CD8-positive, alpha-beta memory T cell (primary cell): ENCODE results near the gene FBXW10. TPM values are rescaled to one million over a fixed set of nuclear protein-coding genes. Genes with fewer than 3 reads are reported as not detected.
"Not testable (repeated sequence)": the region's sequence is repeated elsewhere in the genome, so short reads cannot be mapped to it uniquely, and the experiment has no call there.

Source experiments
- CTCF ChIA-PET: fragments of 350-600 bp; sonication (Branson Sonifier 250); formaldehyde crosslinking; loops from one replicate; lab custom pipeline; 2021; ENCODE audit warnings: antibody characterized with exemption; lab: Charles Lee
- POLR2A ChIA-PET: fragments of 350-600 bp; sonication (Branson Sonifier 250); formaldehyde crosslinking; loops from one replicate; lab custom pipeline; 2021; ENCODE audit warnings: antibody characterized with exemption; lab: Charles Lee
- DNase-seq, 5 donors: peaks; one replicate each; pipeline versions ENCODE4 v3.0.0 to v3.0.0-alpha.2; 2020 to 2022; ENCODE audit warnings: mixed read lengths in 1 of 5
- H3K27ac ChIP-seq: one replicate; pipeline ENCODE4 v1.7.0; 2013; ENCODE audit warnings: low read depth, mild to moderate bottlenecking, low read length, moderate library complexity
- H3K27me3 ChIP-seq: 2 replicates; pipeline ENCODE4 v1.7.0; 2013; ENCODE audit warnings: low read length, mild to moderate bottlenecking; ENCODE audit not compliant: insufficient read depth, poor library complexity, severe bottlenecking
- H3K36me3 ChIP-seq: 2 replicates; pipeline ENCODE4 v1.7.0; 2013; ENCODE audit warnings: mild to moderate bottlenecking, low read length, moderate library complexity; ENCODE audit not compliant: insufficient read depth
- H3K4me1 ChIP-seq: 2 replicates; pipeline ENCODE4 v1.7.0; 2013; ENCODE audit warnings: mild to moderate bottlenecking, low read length, moderate library complexity; ENCODE audit not compliant: insufficient read depth
- H3K4me3 ChIP-seq: 2 replicates; pipeline ENCODE4 v1.7.0; 2013; ENCODE audit warnings: mild to moderate bottlenecking, low read length
- H3K9me3 ChIP-seq: 2 replicates; pipeline ENCODE4 v1.7.0; 2013; ENCODE audit warnings: mild to moderate bottlenecking, low read length
- H3K27ac Mint-ChIP-seq, 8 donors: one replicate each; pipeline ENCODE4 v1.8.0; 2020 to 2021; ENCODE audit warnings: mixed read lengths in 8 of 8, mild to moderate bottlenecking in 6 of 8, inconsistent platforms in 3 of 8, moderate library complexity in 3 of 8
- H3K27me3 Mint-ChIP-seq, 2 donors: one replicate each; pipeline ENCODE4 v1.8.0; 2020 to 2021; ENCODE audit warnings: mixed read lengths in 2 of 2, mild to moderate bottlenecking in 1 of 2, moderate library complexity in 1 of 2
- H3K36me3 Mint-ChIP-seq, 3 donors: one replicate each; pipeline ENCODE4 v1.8.0; 2020 to 2021; ENCODE audit warnings: mixed read lengths in 3 of 3, inconsistent platforms in 1 of 3, mild to moderate bottlenecking in 1 of 3
- H3K4me1 Mint-ChIP-seq, 3 donors: one replicate each; pipeline ENCODE4 v1.8.0; 2020 to 2021; ENCODE audit warnings: mixed read lengths in 3 of 3, inconsistent platforms in 1 of 3, mild to moderate bottlenecking in 1 of 3
- H3K4me3 Mint-ChIP-seq, 7 donors: one replicate each; pipeline ENCODE4 v1.8.0; 2020 to 2021; ENCODE audit warnings: mixed read lengths in 7 of 7, mild to moderate bottlenecking in 6 of 7, moderate library complexity in 4 of 7, inconsistent platforms in 2 of 7
- H3K9me3 Mint-ChIP-seq, 5 donors: one replicate each; pipeline ENCODE4 v1.8.0; 2020 to 2022; ENCODE audit warnings: mixed read lengths in 5 of 5, mild to moderate bottlenecking in 3 of 5, moderate library complexity in 2 of 5, inconsistent platforms in 1 of 5
- polyA plus RNA-seq: library from polyadenylated mRNA; unstranded; fragments of 300-500 nt; fragmentation: Illumina TruSeq; gene quantifications from one replicate; pipeline ENCODE4 v1.2.3, GENCODE V29; 2021
- total RNA-seq, 2 experiments: library from RNA; stranded (reverse); gene quantifications; one replicate each; pipeline ENCODE4 v1.2.3, GENCODE V29; 2021

The FBXW10 gene
- total and polyA plus RNA-seq, 3 experiments from 2014 or later, result 0.09 to 0.11 TPM; not detected in 1

GRCh38 chr17:18719428-18720110, 24.3 kb upstream of the FBXW10 start:
- H3K36me3 Mint-ChIP-seq, H3K4me1 ChIP-seq, CTCF ChIA-PET, POLR2A ChIA-PET, DNase-seq, H3K27ac ChIP-seq, H3K36me3 ChIP-seq, H3K27me3 ChIP-seq, H3K4me3 ChIP-seq, H3K27me3 Mint-ChIP-seq, H3K4me3 Mint-ChIP-seq, H3K9me3 Mint-ChIP-seq, H3K4me1 Mint-ChIP-seq, H3K9me3 ChIP-seq: not testable (repeated sequence)
- peak overlapping the region in 1 of 8 donors; percentile 84 for H3K27ac Mint-ChIP-seq

DNA sequence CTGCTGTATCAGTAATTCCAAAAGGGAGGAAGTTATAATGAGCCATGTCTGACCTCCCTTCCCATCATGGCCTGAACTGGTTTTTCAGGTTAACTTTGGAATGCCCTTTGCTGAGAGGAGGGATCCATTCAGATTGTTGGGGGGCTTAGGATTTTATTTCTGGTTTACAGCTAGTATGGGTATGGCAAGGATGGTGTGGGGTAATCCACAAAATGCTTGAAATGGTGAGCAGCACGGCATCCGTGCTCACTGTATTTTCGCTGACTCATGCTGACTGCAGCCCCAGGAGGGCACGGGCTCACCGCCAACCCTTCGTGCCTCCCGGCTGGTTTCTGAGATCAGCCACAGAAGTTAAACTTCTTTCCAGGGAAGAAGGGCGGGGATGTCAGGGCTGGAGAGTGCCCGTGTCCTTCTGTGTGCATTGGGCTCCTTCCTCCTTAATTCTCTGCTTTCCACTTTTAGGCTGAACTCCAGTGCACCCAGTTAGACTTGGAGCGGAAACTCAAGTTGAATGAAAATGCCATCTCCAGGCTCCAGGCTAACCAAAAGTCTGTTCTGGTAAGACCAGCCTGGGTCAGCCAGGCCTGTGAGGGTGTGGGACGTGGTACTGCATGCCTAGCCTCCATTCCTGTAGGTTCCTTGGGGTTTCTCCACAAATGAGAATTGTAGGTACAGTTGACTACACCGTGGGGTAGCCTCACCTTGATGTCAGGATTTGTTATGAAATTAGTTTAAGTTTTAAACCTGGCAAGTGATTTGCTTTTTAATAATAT, 21.9 kb upstream of the FBXW10 start:
- DNase-seq, H3K36me3 Mint-ChIP-seq, H3K27ac Mint-ChIP-seq, H3K27ac ChIP-seq, H3K4me3 Mint-ChIP-seq, H3K27me3 ChIP-seq, POLR2A ChIA-PET, H3K4me3 ChIP-seq, H3K36me3 ChIP-seq, CTCF ChIA-PET, H3K4me1 Mint-ChIP-seq, H3K4me1 ChIP-seq, H3K9me3 Mint-ChIP-seq, H3K27me3 Mint-ChIP-seq, H3K9me3 ChIP-seq: not testable (repeated sequence)

GRCh38 chr17:18722612-18723011, 21.2 kb upstream of the FBXW10 start:
- H3K9me3 Mint-ChIP-seq, H3K4me1 Mint-ChIP-seq, CTCF ChIA-PET, H3K4me3 ChIP-seq, H3K36me3 ChIP-seq, H3K27me3 ChIP-seq, H3K27ac ChIP-seq, H3K36me3 Mint-ChIP-seq, H3K4me3 Mint-ChIP-seq, H3K4me1 ChIP-seq, DNase-seq, H3K27me3 Mint-ChIP-seq, POLR2A ChIA-PET, H3K9me3 ChIP-seq, H3K27ac Mint-ChIP-seq: not testable (repeated sequence)

DNA sequence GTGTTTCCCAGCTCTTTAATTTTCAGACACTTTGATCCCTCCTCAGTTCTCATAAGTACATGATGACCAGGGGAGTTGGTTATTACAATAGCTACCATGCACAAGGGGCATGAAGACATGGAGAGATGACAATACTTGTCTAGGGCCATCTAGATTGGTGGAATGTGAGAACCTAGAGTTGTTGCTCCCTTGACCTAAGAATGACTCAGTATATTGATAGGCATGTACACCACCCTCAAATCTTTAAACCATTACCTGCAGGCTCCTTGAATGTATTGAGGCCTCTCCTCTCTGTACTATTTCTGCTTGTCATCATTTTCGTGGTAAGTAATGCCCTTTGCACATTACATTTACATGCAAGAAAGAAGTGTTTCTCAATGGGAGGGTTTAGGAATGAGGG, 20.3 kb upstream of the FBXW10 start:
- H3K4me3 Mint-ChIP-seq, H3K27me3 Mint-ChIP-seq, H3K27me3 ChIP-seq, CTCF ChIA-PET, H3K27ac ChIP-seq, H3K36me3 ChIP-seq, H3K9me3 Mint-ChIP-seq, POLR2A ChIA-PET, H3K9me3 ChIP-seq, H3K27ac Mint-ChIP-seq, H3K4me1 ChIP-seq, DNase-seq, H3K4me3 ChIP-seq, H3K4me1 Mint-ChIP-seq, H3K36me3 Mint-ChIP-seq: not testable (repeated sequence)

DNA sequence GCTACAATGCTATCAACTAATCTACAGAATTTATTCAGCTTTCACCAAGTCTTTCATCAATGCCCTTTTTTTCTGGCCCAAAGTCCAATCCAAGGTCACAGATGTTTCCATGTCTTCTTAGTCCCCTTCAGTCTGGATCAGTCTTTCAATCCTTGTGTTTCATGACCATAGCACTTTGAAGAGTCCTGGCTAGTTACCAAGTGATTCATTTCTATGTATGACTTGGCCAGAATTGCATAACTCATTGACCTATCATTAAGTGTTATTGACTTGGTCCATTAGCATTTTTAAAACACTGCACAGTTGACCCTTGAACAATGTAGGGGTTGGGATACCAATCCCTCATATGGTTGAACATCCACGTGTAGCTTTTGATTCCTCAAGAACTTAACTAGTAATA, 11.4 kb upstream of the FBXW10 start:
- POLR2A ChIA-PET, result not testable (repeated sequence)

DNA sequence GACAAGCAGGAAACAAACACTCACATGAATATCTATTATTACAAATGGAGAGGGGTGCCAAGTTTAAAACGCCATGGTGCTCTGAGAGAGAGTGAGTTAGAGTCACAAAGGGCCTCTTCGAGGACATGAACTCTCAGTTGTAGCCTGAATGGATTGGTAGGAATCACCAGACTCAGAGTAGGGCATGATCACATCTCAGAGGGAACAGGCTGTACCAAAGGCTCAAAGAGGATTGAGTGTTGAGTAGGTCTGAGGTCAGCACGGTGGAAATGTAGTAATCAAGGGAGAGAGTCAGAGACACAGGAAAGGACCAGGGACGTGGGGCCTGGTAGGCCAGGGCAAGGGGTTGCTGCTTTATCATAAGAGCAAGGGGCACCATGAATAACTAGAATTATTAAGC, 10.5 kb upstream of the FBXW10 start:
- peak overlapping the region in 1 of 8 donors; percentile 71 for H3K27ac Mint-ChIP-seq
- CTCF ChIA-PET, POLR2A ChIA-PET, H3K27me3 ChIP-seq, H3K4me3 Mint-ChIP-seq, H3K27me3 Mint-ChIP-seq, H3K4me1 Mint-ChIP-seq, H3K36me3 ChIP-seq, H3K9me3 ChIP-seq, H3K36me3 Mint-ChIP-seq, DNase-seq, H3K4me3 ChIP-seq, H3K4me1 ChIP-seq, H3K9me3 Mint-ChIP-seq, H3K27ac ChIP-seq: not testable (repeated sequence)

More for the DNA sequence above, 11.4 kb upstream of the FBXW10 start:
- H3K36me3 Mint-ChIP-seq, H3K27ac Mint-ChIP-seq, H3K27me3 Mint-ChIP-seq, H3K9me3 ChIP-seq, H3K4me3 ChIP-seq, DNase-seq, CTCF ChIA-PET, H3K4me1 ChIP-seq, H3K27me3 ChIP-seq, H3K9me3 Mint-ChIP-seq, H3K36me3 ChIP-seq, H3K27ac ChIP-seq, H3K4me1 Mint-ChIP-seq, H3K4me3 Mint-ChIP-seq: not testable (repeated sequence)

DNA sequence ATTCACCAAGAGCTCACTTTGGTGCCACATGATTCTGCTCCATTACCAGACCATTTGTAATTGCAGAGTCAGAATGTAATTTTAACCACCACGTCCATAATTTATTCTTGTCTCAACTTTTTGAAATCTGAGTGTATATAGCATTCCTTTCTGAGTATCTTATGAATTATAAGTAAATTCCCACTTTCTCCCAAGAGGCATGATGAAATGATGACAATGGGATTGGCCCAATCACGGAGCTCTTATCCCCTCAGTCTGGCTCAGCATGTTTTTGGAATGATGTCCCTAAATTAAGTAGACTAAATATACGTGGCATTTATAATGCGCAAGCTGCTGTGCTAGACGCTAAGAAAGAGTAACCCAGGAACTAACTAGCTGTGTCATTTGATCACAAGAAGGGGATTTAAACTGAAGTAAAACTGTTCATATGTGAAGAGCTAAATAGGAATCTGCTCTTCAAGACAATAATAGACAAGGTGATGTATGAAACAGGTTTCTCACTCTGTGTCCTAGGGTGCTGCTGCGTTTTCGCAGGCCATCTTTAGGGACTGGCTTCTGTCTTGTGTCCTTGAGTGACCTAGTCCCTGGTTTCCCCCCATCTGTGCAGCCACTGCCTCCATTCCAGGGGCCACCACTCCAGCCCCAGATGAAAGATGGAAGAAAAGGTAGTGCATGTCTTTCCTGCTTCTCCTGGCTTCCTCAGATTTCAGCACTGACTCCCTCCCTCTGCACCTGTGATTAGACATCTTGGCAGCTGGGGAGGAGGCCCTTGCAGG, 4.0 kb upstream of the FBXW10 start:
- H3K27ac ChIP-seq, H3K27ac Mint-ChIP-seq, H3K36me3 ChIP-seq, POLR2A ChIA-PET, CTCF ChIA-PET, H3K9me3 ChIP-seq, H3K27me3 ChIP-seq, H3K9me3 Mint-ChIP-seq, H3K4me1 Mint-ChIP-seq, H3K4me1 ChIP-seq, H3K4me3 Mint-ChIP-seq, H3K4me3 ChIP-seq, DNase-seq, H3K36me3 Mint-ChIP-seq, H3K27me3 Mint-ChIP-seq: not testable (repeated sequence)

GRCh38 chr17:18741228-18741627, 2.6 kb upstream of the FBXW10 start:
- H3K36me3 Mint-ChIP-seq, H3K4me1 ChIP-seq, H3K4me1 Mint-ChIP-seq, H3K4me3 ChIP-seq, H3K27ac ChIP-seq, H3K27me3 ChIP-seq, H3K9me3 ChIP-seq, H3K4me3 Mint-ChIP-seq, H3K27me3 Mint-ChIP-seq, H3K9me3 Mint-ChIP-seq, CTCF ChIA-PET, POLR2A ChIA-PET, H3K27ac Mint-ChIP-seq, H3K36me3 ChIP-seq, DNase-seq: not testable (repeated sequence)
